Measurements from ENCODE around the gene BCL2.

The BCL2 gene

DNA sequence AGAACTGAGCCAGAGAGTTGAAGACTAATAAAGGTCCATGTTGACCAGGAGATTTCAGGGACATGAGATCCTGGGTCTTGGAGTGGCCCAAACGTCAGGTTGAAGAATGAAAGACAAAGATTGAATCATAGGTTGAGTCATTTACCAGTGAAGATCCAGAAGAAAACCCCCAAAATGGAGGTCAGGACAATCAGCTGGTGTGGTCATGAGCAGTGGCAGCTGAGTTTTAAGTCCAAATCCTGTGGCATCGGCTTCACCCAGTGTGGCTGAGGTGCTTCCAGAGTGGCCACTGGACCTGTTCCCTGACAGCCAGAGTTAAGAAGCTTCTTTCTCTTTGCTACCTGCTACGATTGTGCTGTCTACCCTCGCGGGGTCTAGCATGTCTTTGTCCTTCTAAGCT, 234.0 kb downstream of the BCL2 start:
- no peak for DNase-seq (ENCODE audit: low read depth in 2 of 2)

- DNase-seq (ENCODE audit: low read depth in 2 of 2), result no peak
Observed at GRCh38 chr18:63084219-63084618, 235.3 kb downstream of the BCL2 start.

GRCh38 chr18:63083555-63083954, 236.0 kb downstream of the BCL2 start:
- DNase-seq (ENCODE audit: low read depth in 2 of 2), result no peak

GRCh38 chr18:63083020-63083531, 236.5 kb downstream of the BCL2 start:
- no peak for DNase-seq (ENCODE audit: low read depth in 2 of 2)

DNA sequence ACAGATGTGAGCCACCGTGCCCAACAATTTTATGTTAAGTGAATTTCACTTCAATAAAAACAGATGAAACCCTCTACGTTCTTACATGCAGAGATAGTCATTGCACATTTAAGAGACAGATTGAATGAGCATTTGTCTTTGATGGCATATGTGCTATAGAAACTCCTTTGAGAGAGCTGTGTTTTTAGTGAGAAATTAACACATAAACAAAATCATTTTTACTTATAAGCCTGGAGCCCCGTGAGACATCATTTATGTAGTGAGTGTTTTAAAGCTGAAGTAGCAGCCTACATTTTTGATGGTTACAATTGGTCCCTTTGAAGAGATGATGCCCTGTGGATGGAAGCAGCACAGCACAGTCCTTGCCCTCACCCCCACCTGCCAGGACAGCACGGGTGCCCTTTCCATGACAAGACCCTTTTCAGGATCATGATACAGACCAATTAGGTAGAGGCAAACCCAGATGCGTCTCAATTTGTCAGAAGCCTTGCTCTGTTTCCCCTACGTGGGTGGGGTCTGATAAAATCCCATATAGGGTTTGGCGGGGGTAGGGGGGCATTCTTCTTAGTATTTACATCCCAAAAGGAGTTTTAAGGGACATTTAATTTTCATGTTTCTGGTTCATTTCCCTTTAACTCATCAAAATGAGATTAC, 237.1 kb downstream of the BCL2 start:
- DNase-seq (ENCODE audit: low read depth in 2 of 2), result no peak

GRCh38 chr18:63079114-63079513, 240.5 kb downstream of the BCL2 start:
- DNase-seq (ENCODE audit: low read depth in 2 of 2), result no peak

DNA sequence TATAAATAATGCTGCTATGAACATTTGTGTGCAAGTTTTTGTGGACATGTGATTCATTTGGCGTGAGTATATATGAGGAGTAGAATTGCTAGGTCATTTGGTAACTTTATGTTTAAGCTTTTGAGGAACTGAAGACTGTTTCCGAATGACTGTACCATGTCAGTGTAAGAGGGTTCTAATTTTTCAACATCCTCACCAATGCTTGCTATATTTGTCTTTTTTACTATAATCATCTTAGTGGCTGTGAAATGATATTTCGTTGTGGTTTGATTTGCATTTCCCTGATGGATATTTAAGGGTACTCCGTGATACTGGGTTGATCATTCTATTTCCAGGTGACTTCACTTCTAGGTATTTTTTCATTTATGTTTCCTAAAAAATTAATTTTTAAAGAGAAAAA, 241.1 kb downstream of the BCL2 start:
- no peak for DNase-seq (ENCODE audit: low read depth in 2 of 2)

GRCh38 chr18:63074981-63075404, 244.6 kb downstream of the BCL2 start:
- DNase-seq (ENCODE audit: low read depth in 2 of 2), result peak; percentile 44 to 46

DNA sequence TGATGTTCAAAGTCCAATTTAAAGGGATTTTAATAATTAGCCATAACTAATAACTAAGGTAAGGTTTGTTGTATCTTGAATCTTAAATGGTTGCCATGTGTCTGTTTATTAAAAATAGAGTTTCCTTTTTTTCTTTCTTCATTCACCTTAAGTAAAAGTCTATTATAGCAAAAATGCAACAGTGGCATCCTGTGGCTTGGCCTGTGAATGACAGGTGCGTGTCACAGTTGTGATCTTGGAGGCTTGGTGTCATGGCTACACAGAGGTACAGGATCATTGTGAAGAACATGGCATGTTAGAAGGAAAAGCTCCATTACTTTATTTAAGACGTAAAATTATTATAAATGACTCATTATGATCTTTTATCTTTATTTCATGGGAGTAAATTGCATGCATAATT, 246.1 kb downstream of the BCL2 start:
- DNase-seq (ENCODE audit: low read depth in 2 of 2), result no peak
